Natural killer cell treated with Interleukin-12 subunit alpha and Interleukin-12 subunit beta and Interleukin-15 and Interleukin-18, amount 100 ng/mL, for 72 hours (primary cell): ENCODE data around the gene CTSE. TPM values are rescaled to one million over a fixed set of nuclear protein-coding genes. Genes with fewer than 3 reads are reported as not detected.
A peak's percentile ranks its signal among the peaks of the same experiment; 100 is the strongest.
"Not testable (repeated sequence)": the region's sequence is repeated elsewhere in the genome, so short reads cannot be mapped to it uniquely, and the experiment has no call there.

Source experiments
- ATAC-seq, 2 donors: fragments of 150-1000 bp; cut with Tn5 transposase in 1 of 2; sonication (Bioruptor Pico), chemical (Tn5 transposase) in 1 of 2; 2 replicates each; pipeline ENCODE4 v1.10.0; 2021
- DNase-seq: peaks from one replicate; pipeline ENCODE4 v3.0.0; 2022; ENCODE audit warnings: low spot score
- H3K27ac Mint-ChIP-seq, 2 donors: 1 replicate in 1 of 2; 2 replicates in 1 of 2; pipeline ENCODE4 v1.8.0; 2022; ENCODE audit warnings: mixed read lengths in 2 of 2, mild to moderate bottlenecking in 1 of 2, moderate library complexity in 1 of 2
- H3K27me3 Mint-ChIP-seq, 2 donors: 1 replicate in 1 of 2; 2 replicates in 1 of 2; pipeline ENCODE4 v1.8.0; 2022; ENCODE audit warnings: mixed read lengths in 2 of 2
- H3K36me3 Mint-ChIP-seq: one replicate; pipeline ENCODE4 v1.8.0; 2022; ENCODE audit warnings: mixed read lengths
- H3K4me1 Mint-ChIP-seq, 2 donors: 1 replicate in 1 of 2; 2 replicates in 1 of 2; pipeline ENCODE4 v1.8.0; 2022; ENCODE audit warnings: low read depth in 2 of 2, mixed read lengths in 2 of 2, mild to moderate bottlenecking in 1 of 2
- H3K4me3 Mint-ChIP-seq: one replicate; pipeline ENCODE4 v1.8.0; 2022; ENCODE audit warnings: mixed read lengths
- H3K9me3 Mint-ChIP-seq: 2 replicates; pipeline ENCODE4 v1.8.0; 2022; ENCODE audit warnings: mixed read lengths
- total RNA-seq, 2 donors: library from RNA; stranded (reverse); gene quantifications; one replicate each; pipeline ENCODE4 v1.2.3, GENCODE V29; 2022

The CTSE gene
- not detected for total RNA-seq

- ATAC-seq: no peak
- no peak within 1 kb of the TSS for H3K4me3 Mint-ChIP-seq
- H3K36me3 Mint-ChIP-seq: no peaks in the 10 kb centered on the region
- peaks cover 18 to 27% of the 10 kb centered on the region in 2 donors for H3K27me3 Mint-ChIP-seq
- no peak for DNase-seq
- H3K27ac Mint-ChIP-seq: no peak within 1 kb of the TSS
- H3K9me3 Mint-ChIP-seq: no peaks in the 10 kb centered on the region
- H3K4me1 Mint-ChIP-seq: no peaks in the 10 kb centered on the region
Observed at GRCh38 chr1:206023695-206024094, at the start of gene CTSE. Gene CTSE (minus strand): TSS chr1:206023895. CDS start chr1:206023791, 104 bp downstream.

DNA sequence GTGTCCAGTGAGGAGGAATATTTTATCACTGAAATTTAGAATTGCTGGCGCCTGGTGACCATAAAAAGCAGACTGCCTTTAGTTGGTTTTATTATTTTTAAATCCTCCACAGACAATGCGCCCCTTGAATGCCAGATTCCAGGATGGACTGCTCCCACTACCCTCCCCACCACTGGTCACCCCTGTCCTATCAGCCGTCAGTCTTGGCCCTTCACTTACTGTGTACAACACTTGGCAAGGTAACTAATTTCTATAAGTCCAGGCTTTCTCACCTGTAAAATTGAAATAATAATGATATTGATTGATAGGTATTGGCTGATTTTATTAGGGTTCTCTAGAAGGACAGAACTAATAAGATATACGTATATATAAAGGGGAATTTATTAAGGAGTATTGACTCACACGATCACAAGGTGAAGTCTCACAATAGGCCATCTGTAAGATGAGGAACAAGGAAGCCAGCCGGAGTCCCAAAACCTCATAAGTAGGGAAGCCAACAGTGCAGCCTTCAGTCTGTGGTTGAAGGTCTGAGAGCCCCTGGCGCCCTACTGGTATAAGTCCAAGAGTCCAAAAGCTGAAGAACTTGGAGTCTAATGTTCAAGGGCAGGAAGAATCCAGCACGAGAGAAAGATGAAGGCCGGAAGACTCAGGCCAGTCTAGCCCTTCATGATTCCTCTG, 47.1 kb upstream of the CTSE start:
- Mint-ChIP-seq H3K36me3 (no peaks in the 10 kb centered on the region), H3K27me3 (peaks cover 14 to 28% of the 10 kb centered on the region in 2 donors), H3K9me3 (no peaks in the 10 kb centered on the region), H3K4me3 (no peak overlapping the region), H3K4me1 (peaks cover 0 to 3% of the 10 kb centered on the region in 2 donors), H3K27ac (no peak overlapping the region)
- ATAC-seq (no peak), DNase-seq (no peak)

GRCh38 chr1:206068314-206068713, 44.6 kb upstream of the CTSE start:
- Mint-ChIP-seq H3K9me3 (no peaks in the 10 kb centered on the region), H3K4me1 (peaks cover 0 to 3% of the 10 kb centered on the region in 2 donors), H3K36me3 (no peaks in the 10 kb centered on the region), H3K27ac (no peak overlapping the region), H3K27me3 (peaks cover 10 to 14% of the 10 kb centered on the region in 2 donors), H3K4me3 (no peak overlapping the region)
- ATAC-seq (no peak), DNase-seq (no peak)

DNA sequence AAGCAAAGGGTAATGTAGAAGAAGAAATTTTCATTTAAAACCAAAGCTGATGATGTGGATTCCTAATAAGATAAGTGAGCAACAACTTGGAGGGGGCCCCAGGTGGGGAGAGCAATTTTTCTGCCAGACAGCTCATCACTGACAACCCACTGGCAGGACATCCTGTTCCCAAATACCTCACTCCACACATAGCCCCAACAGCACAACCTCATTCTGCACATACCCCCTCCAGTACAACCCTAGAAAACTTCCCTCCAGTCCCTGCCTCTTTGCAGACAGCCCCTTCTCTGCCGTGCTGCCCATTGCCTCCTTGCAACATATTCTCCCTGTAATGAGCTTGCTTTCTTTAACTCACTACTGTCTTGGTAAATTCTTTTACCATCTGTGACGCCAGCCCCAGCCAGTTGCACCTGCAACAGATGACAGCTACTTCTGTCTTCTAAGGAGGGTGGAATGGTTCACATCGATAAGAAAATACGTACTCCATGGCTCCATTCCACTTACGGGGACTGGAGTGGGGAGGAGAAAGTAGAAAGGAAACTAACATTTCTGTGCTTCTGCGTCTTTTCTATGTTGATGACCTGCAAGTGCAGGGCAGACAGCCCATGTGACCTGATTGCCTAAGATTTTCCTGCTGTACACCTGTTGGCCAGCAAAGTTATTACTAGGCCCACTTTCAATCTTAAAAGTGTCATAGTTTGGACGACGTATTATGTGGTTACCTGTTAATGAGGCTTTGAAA, 44.0 kb upstream of the CTSE start:
- DNase-seq: no peak
- Mint-ChIP-seq H3K4me3 (no peak overlapping the region), H3K27me3 (peaks cover 10 to 14% of the 10 kb centered on the region in 2 donors), H3K36me3 (no peaks in the 10 kb centered on the region), H3K27ac (no peak overlapping the region), H3K4me1 (peaks cover 0 to 3% of the 10 kb centered on the region in 2 donors), H3K9me3 (no peaks in the 10 kb centered on the region)
- ATAC-seq: no peak

- no peak for DNase-seq
- Mint-ChIP-seq H3K36me3 (no peaks in the 10 kb centered on the region), H3K9me3 (no peaks in the 10 kb centered on the region), H3K27me3 (peaks cover 10 to 14% of the 10 kb centered on the region in 2 donors), H3K4me1 (peaks cover 0 to 3% of the 10 kb centered on the region in 2 donors), H3K27ac (no peak overlapping the region), H3K4me3 (no peak overlapping the region)
- peak in 1 of 2 donors; percentile 44 for ATAC-seq
Observed at GRCh38 chr1:206066479-206067171, 42.9 kb upstream of the CTSE start.

GRCh38 chr1:206065547-206066145, 42.0 kb upstream of the CTSE start:
- no peaks in the 10 kb centered on the region for H3K9me3 Mint-ChIP-seq
- ATAC-seq (no peak), DNase-seq (no peak)
- no peak overlapping the region for H3K4me3 Mint-ChIP-seq
- peaks cover 10 to 14% of the 10 kb centered on the region in 2 donors for H3K27me3 Mint-ChIP-seq
- no peaks in the 10 kb centered on the region for H3K36me3 Mint-ChIP-seq
- no peak overlapping the region for H3K27ac Mint-ChIP-seq
- H3K4me1 Mint-ChIP-seq: peaks cover 0 to 3% of the 10 kb centered on the region in 2 donors

GRCh38 chr1:206064501-206064900, 40.8 kb upstream of the CTSE start:
- not testable (repeated sequence) for H3K9me3 Mint-ChIP-seq, H3K4me3 Mint-ChIP-seq, ATAC-seq, H3K4me1 Mint-ChIP-seq, H3K27ac Mint-ChIP-seq, DNase-seq, H3K36me3 Mint-ChIP-seq
- peaks cover 13 to 14% of the 10 kb centered on the region in 2 donors for H3K27me3 Mint-ChIP-seq

- not testable (repeated sequence) for ATAC-seq, H3K9me3 Mint-ChIP-seq, H3K4me1 Mint-ChIP-seq, H3K27ac Mint-ChIP-seq, H3K4me3 Mint-ChIP-seq, H3K36me3 Mint-ChIP-seq, DNase-seq
- peaks cover 13 to 14% of the 10 kb centered on the region in 2 donors for H3K27me3 Mint-ChIP-seq
Observed at GRCh38 chr1:206064001-206064400, 40.3 kb upstream of the CTSE start.

GRCh38 chr1:206062464-206062863, 38.8 kb upstream of the CTSE start:
- DNase-seq: no peak
- no peak overlapping the region for H3K4me3 Mint-ChIP-seq
- peaks cover 5 to 6% of the 10 kb centered on the region in 2 donors for H3K27me3 Mint-ChIP-seq
- H3K9me3 Mint-ChIP-seq: no peaks in the 10 kb centered on the region
- H3K4me1 Mint-ChIP-seq: peaks cover 0 to under 1% of the 10 kb centered on the region in 2 donors
- ATAC-seq: no peak
- no peaks in the 10 kb centered on the region for H3K36me3 Mint-ChIP-seq
- H3K27ac Mint-ChIP-seq: no peak overlapping the region

DNA sequence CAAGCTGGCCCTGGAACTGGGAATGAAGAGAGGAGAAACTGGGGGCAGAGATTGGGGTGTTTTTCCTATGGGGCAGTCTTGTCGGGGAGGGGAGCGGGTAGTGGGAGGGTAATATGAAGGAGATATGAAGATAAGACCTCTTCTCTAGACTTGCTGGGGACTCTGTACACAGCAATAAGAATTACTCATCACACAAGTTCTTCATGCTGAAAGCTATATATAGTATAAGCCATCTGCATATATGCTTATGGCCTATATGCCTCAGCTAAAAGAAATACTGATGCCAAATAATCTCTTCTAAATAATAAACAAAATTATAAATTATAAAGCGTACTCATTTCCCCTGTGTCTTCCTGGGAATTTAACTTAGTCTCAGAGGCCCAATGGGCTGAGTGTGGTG, 37.1 kb upstream of the CTSE start:
- no peak for ATAC-seq
- Mint-ChIP-seq H3K27ac (no peak overlapping the region), H3K27me3 (peaks cover 0 to 9% of the 10 kb centered on the region in 2 donors)

DNA sequence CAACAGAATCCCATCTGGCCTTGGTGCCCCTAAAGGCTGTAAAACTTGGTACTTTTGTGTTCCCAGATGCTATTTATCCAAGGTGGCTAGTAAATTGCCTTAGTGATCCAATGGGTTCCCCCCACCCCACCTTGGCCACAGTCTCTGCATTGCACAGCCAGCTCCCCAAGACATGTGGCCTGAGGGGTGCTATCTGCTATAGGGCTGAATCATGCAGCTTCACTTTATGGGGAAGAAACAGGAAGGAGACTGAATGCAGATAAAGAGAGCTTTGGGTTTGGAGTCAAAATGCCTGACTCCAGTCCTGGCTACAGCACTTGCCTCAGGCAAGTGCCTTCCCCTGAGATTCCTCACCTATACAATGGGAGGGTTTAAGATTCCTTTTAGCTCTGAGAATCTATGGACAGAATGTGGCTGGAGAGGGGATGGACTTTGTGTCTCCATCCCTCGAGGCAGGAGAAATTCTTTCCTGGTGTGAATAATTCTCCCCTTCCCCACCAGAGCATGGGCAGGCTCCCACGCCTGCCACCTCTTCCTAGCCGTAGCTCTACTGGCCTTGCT, 35.7 kb upstream of the CTSE start:
- ATAC-seq: no peak
- no peak overlapping the region for H3K4me3 Mint-ChIP-seq

More for the DNA sequence above, 37.1 kb upstream of the CTSE start:
- Mint-ChIP-seq H3K4me1 (no peaks in the 10 kb centered on the region), H3K36me3 (no peaks in the 10 kb centered on the region), H3K4me3 (no peak overlapping the region), H3K9me3 (no peaks in the 10 kb centered on the region)
- no peak for DNase-seq

GRCh38 chr1:206058927-206059292, 35.2 kb upstream of the CTSE start:
- H3K4me1 Mint-ChIP-seq: no peaks in the 10 kb centered on the region
- H3K36me3 Mint-ChIP-seq: no peaks in the 10 kb centered on the region
- no peak overlapping the region for H3K4me3 Mint-ChIP-seq
- H3K27me3 Mint-ChIP-seq: peaks cover 0 to 9% of the 10 kb centered on the region in 2 donors
- DNase-seq: no peak
- H3K9me3 Mint-ChIP-seq: no peaks in the 10 kb centered on the region
- no peak overlapping the region for H3K27ac Mint-ChIP-seq
- ATAC-seq: no peak

More for the DNA sequence above, 35.7 kb upstream of the CTSE start:
- no peaks in the 10 kb centered on the region for H3K36me3 Mint-ChIP-seq
- H3K27me3 Mint-ChIP-seq: peaks cover 0 to 9% of the 10 kb centered on the region in 2 donors
- no peaks in the 10 kb centered on the region for H3K4me1 Mint-ChIP-seq
- H3K9me3 Mint-ChIP-seq: no peaks in the 10 kb centered on the region
- DNase-seq: no peak
- H3K27ac Mint-ChIP-seq: no peak overlapping the region

DNA sequence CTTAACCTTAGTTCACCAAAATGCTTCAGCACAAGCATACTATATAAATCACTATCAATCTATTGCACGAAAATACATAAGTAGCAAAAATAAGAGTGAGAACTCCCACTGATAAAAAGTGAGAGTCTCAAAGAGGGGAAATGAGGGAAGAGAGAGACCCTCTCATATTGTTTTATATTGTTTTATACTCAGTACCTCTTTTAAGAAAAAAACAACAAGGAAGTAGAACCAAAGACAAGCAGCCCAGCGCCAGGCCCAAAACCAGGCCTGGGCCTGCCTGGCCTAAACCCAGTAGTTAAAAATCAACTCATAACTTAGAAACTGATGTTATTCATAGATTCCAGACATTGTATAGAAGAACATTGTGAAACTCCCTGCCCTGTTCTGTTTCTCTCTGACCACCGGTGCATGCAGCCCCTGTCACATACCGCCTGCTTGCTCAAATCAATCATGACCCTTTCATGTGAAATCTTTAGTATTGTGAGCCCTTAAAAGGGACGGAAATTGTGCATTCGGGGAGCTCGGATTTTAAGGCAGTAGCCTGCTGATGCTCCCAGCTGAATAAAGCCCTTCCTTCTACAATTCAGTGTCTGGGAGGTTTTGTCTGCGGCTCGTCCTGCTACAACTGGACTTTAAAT, 34.7 kb upstream of the CTSE start:
- H3K27me3 Mint-ChIP-seq, H3K4me3 Mint-ChIP-seq, H3K9me3 Mint-ChIP-seq: not testable (repeated sequence)

More for the DNA sequence above, 34.7 kb upstream of the CTSE start:
- DNase-seq, H3K27ac Mint-ChIP-seq, H3K36me3 Mint-ChIP-seq, H3K4me1 Mint-ChIP-seq, ATAC-seq: not testable (repeated sequence)
